ENCODE measurements around the gene FNIP2.
"Not testable (repeated sequence)": the region's sequence is repeated elsewhere in the genome, so short reads cannot be mapped to it uniquely, and the experiment has no call there.

FNIP2 gene

DNA sequence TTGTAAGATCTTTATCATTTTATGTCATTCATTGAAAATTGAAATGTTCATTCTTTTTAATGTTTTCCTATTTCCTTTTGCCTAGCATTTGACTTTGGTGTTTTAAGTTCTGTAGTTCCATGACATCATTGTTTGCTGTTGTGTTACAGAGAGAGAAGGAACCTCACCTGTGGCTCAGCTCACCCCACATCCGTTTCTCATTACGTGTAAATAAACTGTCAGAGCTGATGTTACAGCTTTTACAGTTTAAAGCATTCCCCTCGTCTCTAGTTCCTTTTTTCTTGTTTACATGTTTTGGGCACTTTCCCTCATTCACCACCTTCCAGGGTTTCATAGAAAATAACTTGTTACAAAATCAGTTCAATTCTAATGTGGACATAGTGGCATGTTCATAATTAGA is 137.2 kb downstream of the FNIP2 start:
- DNase-seq (ENCODE audit: low read depth in 2 of 3, low spot score in 2 of 3): no peak

GRCh38 chr4:158912390-158912789 is 143.6 kb downstream of the FNIP2 start:
- no peak for DNase-seq (ENCODE audit: low read depth in 2 of 3, low spot score in 2 of 3)

DNA sequence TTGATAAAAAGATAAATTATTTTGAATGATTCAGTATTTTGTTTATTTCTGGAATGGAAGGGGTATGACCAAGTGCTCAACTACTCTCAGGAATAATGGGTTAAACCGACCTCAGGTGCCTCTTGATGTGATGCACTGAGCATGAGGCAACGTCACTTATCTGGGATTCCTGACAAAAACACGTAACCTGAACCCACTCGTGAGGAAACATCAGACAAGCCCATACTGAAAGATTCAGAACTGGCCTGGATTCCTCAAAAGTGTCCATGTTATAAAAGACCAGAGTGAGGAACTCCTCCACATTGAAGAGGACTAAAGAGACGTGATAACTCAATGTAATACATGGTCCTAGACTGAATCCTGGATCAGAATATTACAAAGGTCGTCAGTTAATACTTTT is 144.0 kb downstream of the FNIP2 start:
- DNase-seq (ENCODE audit: low read depth in 2 of 3, low spot score in 2 of 3): no peak

- DNase-seq (ENCODE audit: low read depth in 2 of 3, low spot score in 2 of 3): no peak
Measured at GRCh38 chr4:158913766-158914165, 144.9 kb downstream of the FNIP2 start.

GRCh38 chr4:158914218-158914617 is 145.4 kb downstream of the FNIP2 start:
- DNase-seq (ENCODE audit: low read depth in 2 of 3, low spot score in 2 of 3): no peak

DNA sequence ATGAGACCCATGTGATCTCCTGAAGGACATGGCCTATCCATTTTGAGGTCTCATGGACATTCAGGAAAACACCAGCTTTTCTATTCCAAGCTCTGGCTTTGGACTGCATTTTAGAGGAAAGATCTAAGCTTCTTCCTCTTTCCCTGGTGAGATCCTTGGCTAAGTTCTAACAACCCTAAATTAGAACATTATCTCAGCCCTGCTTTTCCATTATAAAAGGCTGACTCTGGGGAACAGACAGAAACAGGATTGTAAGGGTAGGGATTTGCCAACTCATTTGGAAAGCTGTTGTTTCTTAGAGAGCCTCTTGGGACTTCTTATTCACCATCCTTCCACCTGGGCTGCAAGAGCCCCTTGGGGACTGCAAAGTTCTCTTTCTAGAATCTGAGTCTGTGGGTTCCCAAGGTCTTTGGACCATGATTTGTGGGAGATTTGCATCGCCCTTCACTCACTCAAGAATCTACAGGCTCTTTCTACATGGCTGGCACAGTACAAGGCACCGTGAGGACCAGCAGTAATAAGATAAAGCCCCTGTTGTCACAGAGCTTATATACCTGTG is 146.9 kb downstream of the FNIP2 start:
- no peak for DNase-seq (ENCODE audit: low read depth in 2 of 3, low spot score in 2 of 3)

DNA sequence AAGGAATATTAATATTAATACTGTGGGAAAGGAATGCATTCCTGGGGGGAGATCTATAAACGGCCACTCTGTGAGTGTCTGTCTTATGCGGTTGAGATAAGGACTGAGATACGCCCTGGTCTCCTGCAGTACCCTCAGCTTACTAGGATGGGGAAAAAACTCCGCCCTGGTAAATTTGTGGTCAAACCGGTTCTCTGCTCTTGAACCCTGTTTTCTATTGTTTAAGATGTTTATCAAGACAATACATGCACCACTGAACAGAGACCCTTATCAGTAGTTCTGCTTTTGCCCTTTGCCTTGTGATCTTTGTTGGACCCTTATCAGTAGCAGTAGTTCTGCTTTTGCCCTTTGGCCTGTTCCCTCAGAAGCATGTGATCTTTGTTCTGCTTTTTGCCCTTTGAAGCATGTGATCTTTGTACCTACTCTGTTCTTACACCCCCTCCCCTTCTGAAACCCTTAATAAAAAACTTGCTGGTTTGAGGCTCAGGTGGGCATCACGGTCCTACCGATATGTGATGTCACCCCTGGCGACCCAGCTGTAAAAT is 151.7 kb downstream of the FNIP2 start:
- DNase-seq (ENCODE audit: low read depth in 2 of 3, low spot score in 2 of 3): not testable (repeated sequence)

- not testable (repeated sequence) for DNase-seq (ENCODE audit: low read depth in 2 of 3, low spot score in 2 of 3)
Measured at GRCh38 chr4:158927774-158928173, 158.9 kb downstream of the FNIP2 start.

DNA sequence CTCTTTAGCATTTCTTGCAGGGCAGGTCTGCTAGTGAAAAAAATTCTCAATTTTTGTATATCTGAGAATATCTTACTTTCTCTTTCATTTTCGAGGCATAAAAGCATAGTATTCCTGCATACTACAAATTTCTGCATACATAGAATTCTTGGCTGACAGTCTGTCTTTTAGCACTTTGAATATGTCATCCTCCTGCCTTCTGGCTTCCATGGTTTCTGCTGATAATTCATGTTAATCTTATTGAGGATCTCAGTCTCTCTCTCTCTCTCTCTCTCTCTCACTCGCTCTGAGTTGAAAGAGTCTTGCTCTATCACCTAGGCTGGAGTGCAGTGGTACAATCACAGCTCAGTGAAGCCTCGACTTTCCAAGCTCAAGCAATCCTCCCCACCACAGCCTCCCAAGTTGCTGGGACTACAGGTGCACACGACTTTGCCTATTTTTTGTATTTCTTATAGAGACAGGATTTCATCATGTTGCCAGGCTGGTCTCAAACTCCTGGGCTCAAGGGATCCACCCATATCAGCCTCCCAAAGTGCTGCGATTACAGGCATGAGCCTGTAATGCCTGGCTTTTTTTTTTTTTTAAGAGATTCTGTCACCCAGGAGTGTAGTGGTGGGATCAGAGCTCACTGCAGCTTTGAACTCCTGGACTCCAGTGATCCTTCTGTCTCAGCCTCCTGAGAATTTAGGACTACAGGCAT is 161.3 kb downstream of the FNIP2 start:
- DNase-seq (ENCODE audit: low read depth in 2 of 3, low spot score in 2 of 3): no peak

DNA sequence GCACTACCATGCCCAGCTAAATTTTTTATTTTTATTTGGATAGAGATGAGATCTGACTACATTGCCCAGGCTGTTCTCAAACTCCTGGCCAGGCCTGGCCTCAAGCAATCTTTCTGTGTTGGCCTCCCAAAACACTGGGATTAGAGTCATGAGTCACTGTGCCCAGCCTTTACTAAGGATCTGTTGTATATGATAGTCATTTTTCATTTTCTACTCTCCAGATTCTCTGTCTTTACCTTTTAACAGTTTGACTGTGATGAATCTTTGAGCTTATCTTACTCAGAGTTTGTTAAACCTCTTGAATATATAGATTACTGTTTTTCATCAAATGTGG is 161.8 kb downstream of the FNIP2 start:
- no peak for DNase-seq (ENCODE audit: low read depth in 2 of 3, low spot score in 2 of 3)

GRCh38 chr4:158933236-158933635 is 164.4 kb downstream of the FNIP2 start:
- no peak for DNase-seq (ENCODE audit: low read depth in 2 of 3, low spot score in 2 of 3)

- no peak for DNase-seq (ENCODE audit: low read depth in 2 of 3, low spot score in 2 of 3)
Measured at GRCh38 chr4:158934996-158935669, 166.3 kb downstream of the FNIP2 start.

- DNase-seq (ENCODE audit: low read depth in 2 of 3, low spot score in 2 of 3): no peak
Measured at GRCh38 chr4:158936238-158936637, 167.4 kb downstream of the FNIP2 start.

GRCh38 chr4:158938220-158939044 is 169.6 kb downstream of the FNIP2 start:
- no peak for DNase-seq (ENCODE audit: low read depth in 2 of 3, low spot score in 2 of 3)

DNA sequence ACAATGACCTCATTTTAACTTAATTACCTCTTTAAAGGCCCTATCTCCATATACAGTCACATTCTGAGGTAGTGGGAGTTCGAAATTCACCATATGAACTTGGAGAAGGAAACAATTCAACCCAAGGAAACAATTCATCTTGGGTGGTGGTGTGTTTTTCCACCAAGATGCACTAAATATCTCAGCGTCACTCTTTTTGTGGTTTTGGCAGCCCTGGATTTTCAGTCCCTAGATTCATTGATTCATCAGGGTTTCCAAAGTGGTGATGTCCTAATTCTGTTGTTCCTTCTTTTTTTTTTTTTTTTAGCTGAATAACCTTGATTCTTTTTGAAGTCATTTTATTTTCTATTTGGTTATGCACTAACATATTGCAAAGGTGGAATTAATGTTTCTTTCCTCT is 171.4 kb downstream of the FNIP2 start:
- no peak for DNase-seq (ENCODE audit: low read depth in 2 of 3, low spot score in 2 of 3)

DNA sequence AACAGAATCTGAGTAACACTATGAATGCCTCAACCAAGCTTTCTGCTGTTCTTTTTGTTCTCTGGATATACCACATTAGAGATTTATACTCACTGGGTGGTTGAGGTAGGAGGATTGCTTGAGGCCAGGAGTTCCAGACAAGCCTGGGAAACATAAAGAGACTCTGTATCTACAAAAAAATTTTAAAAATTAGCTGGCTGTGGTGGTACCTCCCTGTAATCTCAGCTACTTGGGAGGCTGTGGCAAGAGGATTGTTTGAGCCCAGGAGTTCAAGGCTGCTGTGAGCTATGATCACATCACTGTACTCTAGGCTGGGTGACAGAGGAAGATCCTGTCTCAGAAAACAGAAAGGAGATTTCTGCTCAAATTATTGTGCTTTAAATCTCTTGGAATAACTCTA is 172.5 kb downstream of the FNIP2 start:
- DNase-seq (ENCODE audit: low read depth in 2 of 3, low spot score in 2 of 3): no peak

DNA sequence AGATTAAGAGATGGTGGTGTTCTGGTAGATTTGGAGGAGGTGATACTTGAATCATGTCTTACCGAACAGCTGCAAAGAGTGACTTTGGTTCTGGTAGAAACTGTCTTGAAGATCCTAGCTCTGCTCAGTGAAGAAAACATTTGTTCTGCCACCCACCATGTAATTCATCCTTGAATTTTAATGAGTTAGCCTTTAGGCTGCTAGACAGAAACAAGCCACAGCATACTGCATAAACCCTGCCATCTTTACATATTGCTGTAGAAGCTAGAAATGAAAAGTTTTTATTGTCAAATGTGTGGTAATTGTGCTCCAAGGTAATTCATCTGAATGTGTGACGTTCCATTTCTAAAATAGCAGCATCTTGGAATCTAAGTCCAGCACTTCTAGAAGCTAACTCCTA is 173.1 kb downstream of the FNIP2 start:
- DNase-seq (ENCODE audit: low read depth in 2 of 3, low spot score in 2 of 3): no peak

DNA sequence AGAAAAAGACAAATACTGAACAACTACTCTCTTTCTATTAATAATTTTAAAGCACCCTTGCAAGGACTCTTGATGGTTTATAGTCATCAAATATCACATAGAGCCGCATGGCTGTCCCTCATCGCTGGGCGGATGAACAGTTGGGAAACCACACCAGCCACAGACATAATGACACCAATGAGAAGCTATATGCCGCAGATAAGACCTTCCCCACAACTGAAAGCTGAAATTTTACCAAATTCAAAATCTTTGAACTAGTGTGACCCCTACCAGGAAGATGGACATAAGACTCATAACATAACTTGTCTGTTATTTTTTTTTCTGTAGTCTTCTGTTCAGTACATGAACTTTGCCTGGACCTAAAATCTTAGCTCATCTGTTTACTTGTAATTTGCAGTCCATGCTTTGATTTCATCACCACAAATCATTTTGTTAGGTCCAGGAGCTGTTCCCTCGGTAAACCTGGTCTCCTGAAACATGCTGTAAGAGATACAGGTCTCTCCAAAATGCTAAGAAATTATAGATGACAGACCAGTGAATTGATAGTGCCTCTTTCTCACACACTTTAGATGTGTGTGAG is 176.8 kb downstream of the FNIP2 start:
- DNase-seq (ENCODE audit: low read depth in 2 of 3, low spot score in 2 of 3): no peak

DNA sequence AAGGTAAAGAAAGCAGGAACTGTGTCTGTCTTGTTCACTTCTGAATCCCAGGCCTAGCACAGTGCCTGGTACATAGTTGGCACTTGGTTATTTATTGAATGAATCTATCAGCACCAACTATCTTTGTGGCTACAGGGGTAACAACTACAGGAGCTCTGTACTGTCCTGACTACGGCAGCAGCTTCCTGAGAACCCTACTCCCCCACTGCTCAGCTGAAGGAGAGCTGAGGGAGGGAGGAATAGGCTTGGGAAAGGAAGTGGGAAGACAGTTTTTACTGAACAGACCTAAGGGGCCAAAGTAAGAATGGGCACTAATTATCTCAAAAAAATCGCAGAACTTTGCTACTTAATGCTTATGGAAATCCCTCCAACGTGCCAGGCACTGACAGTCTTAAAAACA is 178.0 kb downstream of the FNIP2 start:
- DNase-seq (ENCODE audit: low read depth in 2 of 3, low spot score in 2 of 3): no peak

DNA sequence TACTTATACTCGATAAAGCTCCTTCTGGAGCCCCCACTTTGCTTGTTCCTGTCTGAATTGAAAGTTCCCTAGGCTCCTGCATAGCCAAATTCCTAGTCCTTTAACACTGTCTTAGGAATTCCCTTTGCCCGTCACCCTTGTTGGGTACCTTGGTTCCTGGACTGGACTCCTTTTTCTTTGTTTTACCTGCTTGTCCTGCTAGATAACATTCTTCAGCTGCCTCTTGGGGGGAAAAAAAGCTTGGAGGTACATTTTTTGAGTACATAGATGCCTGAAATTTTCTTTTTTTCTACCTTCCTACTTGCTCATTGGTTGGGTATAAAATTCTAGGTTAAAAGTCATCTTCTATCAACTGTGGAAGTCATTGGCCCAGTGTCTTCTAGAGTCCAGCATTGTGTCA is 179.2 kb downstream of the FNIP2 start:
- no peak for DNase-seq (ENCODE audit: low read depth in 2 of 3, low spot score in 2 of 3)

- DNase-seq (ENCODE audit: low read depth in 2 of 3, low spot score in 2 of 3): no peak
Measured at GRCh38 chr4:158949099-158949498, 180.3 kb downstream of the FNIP2 start.

Measured in activated CD8-positive, alpha-beta memory T cell treated with anti-CD3 and anti-CD28 coated beads for 48 hours (primary cell).